GM10847 (cell line): ENCODE results near the gene THBS4.
A peak's percentile ranks its signal among the peaks of the same experiment; 100 is the strongest.

Experiments used
- POLR2A ChIP-seq: IDR thresholded peaks from 2 replicates; pipeline ENCODE4 v1.6.1; 2011; ENCODE audit not compliant: insufficient read length; ENCODE audit errors: extremely low read depth

Gene THBS4

DNA sequence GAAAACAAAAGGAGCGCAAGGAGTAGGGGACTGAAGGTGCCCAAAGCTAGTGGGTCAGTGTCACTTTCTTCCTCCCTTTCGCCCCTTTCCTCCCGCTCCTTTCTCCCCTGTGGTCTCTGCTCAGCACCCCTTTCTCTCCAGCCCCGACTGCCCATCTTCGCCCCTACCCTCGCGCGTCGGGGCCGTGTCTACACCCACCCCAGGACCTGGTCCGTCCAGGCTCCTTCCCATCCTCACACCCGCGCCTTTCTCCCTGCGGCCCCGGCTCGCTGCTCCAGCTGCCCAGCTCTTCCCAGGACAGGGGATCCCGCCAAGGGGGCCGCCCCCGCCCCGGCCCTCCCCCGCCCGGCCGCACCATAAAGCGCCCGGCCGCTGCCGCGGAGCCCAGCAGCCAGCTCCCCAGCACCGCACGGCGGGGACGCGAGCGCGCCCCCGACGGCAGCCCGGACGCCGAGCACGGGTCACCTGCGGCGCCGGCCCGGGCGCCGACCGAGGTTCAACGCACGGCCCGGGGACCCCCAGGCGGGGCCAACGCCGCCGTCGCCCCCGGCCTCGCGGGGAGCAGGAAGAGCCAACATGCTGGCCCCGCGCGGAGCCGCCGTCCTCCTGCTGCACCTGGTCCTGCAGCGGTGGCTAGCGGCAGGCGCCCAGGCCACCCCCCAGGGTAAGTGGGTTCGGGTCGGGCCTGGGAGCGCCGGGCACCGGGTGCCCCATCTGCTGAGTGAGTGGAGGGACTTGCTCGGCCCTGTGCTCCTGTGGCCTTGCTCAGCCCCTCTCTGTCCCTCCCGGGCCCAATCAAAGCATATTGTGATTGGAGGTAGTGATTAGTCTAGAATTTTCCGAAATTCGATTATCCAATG, at the start of gene THBS4:
Gene THBS4, plus strand, starts transcription at position 387 of the 860 bp plus-strand sequence. Its CDS starts 190 bp downstream, at position 577.
- no peak for TF ChIP-seq POLR2A

DNA sequence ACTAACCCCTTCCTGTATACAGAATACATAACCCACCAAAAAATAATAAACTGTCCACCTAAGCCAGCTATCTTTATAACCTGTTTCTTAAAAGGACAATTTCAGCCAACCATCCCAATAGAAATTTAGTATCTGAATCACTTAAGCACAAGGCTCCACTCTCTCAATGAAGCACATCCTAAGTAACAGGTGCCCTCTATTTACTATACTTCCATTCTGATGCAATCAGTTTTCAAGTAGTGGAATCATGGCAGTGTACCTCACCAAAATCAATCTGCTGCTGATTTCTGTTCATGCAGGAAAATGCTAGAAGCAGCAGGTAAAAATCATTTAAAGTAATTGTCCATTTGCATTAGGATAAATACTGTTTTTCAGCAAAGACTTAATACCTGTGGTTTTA, 48.9 kb upstream of the THBS4 start:
- no peak for TF ChIP-seq POLR2A

DNA sequence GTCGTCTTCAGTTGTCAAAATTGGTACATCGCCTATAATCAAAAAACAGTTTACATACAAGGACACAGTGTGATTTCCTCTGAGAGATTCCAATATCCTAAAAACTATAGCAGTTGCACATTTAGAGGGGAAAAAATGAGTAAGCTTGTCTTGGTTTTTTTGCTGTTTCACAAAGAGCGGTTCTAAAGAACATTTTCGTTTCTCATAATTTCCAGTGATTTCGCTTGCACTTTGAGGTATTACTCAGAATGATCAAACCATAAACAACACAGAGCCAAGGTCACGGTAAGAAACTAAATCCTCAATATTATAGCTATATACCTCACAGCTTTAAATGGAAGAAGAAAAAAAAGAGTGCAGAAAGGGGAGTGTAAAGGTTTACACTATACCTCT, 44.9 kb upstream of the THBS4 start:
- no peak for TF ChIP-seq POLR2A

DNA sequence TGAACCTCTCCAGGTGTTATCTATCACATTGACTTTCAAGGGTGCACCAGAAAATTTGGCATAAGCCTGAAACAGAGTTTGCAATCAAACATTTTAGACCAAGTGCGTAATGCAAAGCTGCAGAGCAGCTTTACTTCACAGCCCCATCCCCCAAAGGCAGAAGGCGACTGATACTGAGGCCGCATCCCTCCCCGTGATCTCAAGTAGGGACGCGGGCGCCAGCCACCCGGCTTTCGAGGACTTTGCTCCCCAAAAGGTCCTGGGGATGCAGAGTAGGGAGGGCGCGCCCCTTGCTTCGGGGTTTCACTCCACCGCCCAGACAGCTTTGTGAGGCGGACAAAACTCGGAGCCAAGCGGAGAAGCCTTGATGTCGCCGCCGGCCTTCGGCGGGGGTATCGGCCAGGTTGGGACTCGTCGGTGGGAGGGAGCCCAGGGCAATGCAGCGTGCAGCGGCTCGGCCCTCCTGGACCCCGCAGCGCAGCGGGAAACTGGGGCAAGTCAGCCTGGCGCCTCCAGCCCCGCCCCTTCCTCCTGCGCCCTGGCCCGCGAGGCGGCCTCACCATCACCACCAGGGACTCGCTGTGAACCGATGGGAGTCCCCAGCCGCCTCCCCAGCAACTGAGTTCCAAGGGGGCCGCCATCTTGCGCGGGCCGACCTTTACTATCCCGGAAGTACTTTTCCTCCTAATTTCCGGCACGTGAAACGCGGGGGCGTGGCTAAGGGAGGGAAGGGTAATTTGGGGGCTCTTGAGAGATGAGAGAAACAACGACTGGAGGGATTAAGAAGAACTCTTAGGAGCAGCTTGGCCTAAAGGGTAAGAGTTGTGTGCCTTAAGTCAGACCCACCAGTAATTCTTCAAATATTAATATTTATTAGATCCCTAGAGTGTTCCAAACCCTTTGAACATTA, 44.3 kb upstream of the THBS4 start, which contains the start of gene MTX3:
Gene MTX3, minus strand, starts transcription at position 665 of the 910 bp plus-strand sequence. Its CDS starts 24 bp downstream, at position 641.
- TF ChIP-seq POLR2A: peak; percentile 49

GRCh38 chr5:79992891-79993657, 42.1 kb upstream of the THBS4 start:
- TF ChIP-seq POLR2A: no peak

DNA sequence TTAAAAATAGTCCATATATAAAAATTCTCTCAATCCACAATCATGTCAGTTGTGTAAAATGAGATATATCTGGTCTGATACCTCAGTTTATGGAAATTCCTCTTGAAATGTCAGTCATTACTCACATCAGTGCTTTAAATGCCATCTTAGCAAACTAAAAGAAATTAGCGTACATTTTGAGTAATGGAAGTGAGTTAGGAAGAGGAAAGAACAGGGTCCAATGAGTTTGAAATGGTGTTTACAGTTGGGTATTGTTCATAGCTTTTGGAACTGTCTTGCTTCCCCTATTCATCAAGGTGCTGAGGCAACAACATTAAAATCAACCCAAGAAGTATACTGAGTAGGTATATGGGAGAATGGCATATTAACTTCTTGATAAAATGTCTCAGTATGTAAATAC, 35.4 kb upstream of the THBS4 start:
- TF ChIP-seq POLR2A: no peak

DNA sequence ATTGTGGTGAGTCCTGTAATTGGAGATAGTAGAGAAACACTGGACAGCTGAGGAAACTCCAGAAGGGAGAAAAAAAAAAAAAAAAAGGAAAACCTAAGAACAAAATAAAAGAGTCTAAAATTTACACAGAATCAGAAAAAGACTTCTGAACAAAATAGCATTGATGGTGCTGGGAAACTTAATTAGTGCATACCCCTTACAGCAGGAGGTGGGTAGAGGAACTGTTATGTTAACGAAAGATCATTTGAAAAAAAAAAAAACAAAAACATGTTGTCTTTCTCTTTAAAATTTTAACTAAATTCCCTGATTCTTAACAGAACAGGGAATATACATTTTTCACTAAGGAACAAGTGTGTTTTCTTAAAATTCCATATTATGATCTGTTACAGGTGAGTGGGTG, 32.5 kb upstream of the THBS4 start:
- TF ChIP-seq POLR2A: no peak

- no peak for TF ChIP-seq POLR2A
These were observed 26.0 kb upstream of the THBS4 start for GRCh38 chr5:80008995-80009765.

DNA sequence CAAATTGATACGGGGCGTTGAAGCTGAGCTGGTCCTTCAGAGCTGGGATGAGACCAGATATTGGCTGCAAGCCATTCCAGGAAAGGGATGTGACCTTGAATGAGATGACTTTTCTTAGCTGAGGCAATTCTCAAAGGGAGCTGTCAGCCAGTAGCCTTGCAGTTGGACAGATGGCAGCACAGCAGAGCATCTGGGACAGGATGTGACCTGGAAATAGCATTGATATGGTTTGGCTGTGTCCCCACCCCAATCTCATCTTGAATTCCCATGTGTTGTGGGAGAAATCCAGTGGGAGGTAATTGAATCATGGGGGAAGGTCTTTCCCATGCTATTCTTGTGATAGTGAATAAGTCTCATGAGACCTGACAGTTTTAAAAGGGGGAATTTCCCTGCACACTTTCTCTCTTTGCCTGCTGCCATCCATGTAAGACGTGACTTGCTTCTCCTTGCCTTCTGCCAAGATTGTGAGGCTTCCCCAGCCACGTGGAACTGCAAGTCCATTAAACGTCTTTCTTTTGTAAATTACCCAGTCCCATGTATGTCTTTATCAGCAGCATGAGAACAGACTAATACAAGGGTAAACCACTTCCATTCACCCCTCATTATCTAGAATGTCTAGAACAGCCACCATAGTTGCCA, 24.3 kb upstream of the THBS4 start:
- TF ChIP-seq POLR2A: no peak

DNA sequence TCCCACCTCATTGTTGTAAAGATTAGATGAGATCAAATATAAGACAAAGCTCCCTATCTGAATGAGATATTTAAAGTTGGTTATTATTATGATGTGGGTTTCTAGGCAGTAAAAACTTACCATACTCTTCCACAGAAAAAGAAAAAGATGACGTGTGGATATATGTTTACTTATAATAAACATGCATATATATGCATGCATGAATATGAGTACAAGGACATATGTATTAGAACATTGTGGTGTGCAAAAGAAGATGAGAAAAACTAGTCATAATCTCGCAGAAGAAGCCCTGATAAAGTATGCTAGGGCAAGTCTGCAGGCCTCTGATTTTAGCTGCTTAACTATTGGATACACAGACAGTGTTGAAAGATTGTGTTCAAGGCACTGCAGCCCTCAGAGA, 10.1 kb upstream of the THBS4 start:
- no peak for TF ChIP-seq POLR2A

GRCh38 chr5:80026841-80027240, 8.3 kb upstream of the THBS4 start:
- no peak for TF ChIP-seq POLR2A

DNA sequence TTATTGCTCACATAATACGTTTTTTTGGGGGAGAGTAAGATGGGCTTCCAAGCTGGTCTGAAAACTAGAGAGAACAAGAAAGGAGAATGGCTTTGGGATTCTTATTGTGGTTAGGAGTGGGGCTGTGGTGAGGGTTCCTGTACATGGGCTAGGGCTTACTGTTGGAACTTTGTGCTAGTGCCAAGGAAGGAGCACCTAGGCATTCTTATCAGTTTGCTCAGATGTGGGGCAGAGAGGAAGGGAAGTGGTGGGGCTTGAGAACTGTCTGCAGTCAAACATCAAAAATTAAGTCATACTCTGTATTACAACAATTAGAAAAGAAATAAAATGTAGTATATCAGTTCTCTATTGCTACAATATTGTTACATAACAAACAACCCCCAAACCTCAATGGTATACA, 4.0 kb upstream of the THBS4 start:
- TF ChIP-seq POLR2A: no peak

DNA sequence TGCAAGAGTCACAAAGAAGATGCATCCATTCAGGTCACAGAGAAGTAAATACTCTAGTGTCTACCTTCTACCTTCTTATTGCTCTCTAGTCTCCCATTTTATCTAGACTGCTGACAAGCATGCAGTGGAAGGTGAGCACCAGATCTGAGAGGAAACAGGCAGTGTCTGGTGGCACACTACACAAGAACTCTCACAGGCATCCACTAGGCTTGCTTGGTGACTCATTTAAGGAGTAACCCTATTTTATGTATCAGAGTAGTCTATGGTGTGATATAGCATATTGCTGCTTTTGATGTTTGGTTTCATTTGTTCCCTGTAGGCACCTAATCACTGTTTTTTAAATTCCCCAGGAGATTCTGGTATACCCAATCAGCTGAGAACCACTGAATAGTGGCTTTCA, 1.6 kb upstream of the THBS4 start:
- TF ChIP-seq POLR2A: no peak

DNA sequence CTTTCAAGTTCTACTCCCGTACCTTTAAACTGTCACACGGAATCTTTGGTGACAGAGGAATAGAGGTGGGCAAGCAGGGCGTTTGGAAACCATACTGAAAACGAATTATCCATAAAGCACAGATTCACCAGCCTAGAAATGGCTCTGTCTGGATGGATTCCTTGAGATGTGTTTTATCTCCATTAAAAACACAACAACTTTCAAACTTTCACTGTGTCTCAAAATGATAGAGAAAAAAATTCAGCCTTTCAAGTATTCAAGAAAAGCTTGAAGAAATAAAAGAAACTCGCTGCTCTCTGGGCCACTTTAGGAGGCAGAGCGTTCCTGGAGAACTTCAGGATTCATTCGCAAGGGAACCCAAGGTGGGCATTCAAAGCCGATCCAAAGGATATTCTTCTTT, 589 bp upstream of the THBS4 start:
- no peak for TF ChIP-seq POLR2A
